Ascending aorta (tissue), 2 donors: ENCODE measurements around the gene MOB3A. TPM values are rescaled to one million over a fixed set of nuclear protein-coding genes. Genes with fewer than 3 reads are reported as not detected.

ENCODE experiments used
- DNase-seq, 2 donors: peaks; one replicate each; pipeline ENCODE4 v3.0.0-alpha.2; 2019; ENCODE audit warnings: low spot score in 2 of 2
- H3K27ac ChIP-seq, 2 donors: fragments of 200-600 bp; sonication (generic); one replicate each; pipeline ENCODE4 v1.5.1; 2016 to 2017; ENCODE audit warnings: mild to moderate bottlenecking in 1 of 2
- H3K27me3 ChIP-seq: fragments of 200-600 bp; sonication (generic); one replicate; pipeline ENCODE4 v1.5.1; 2017
- H3K36me3 ChIP-seq, 2 donors: fragments of 200-600 bp; sonication (generic); one replicate each; pipeline ENCODE4 v1.5.1; 2016
- H3K4me1 ChIP-seq, 2 donors: fragments of 200-600 bp; sonication (generic); one replicate each; pipeline ENCODE4 v1.5.1; 2016 to 2017; ENCODE audit warnings: mild to moderate bottlenecking in 1 of 2
- H3K4me3 ChIP-seq, 2 donors: fragments of 200-600 bp; sonication (generic); one replicate each; pipeline ENCODE4 v1.5.1; 2016 to 2017; ENCODE audit warnings: mild to moderate bottlenecking in 1 of 2
- H3K9me3 ChIP-seq, 2 donors: fragments of 200-600 bp; sonication (generic); one replicate each; pipeline ENCODE4 v1.5.1; 2016
- intact Hi-C: fragments of 100-400 bp; cut with DNase I; formaldehyde crosslinking; loops from one replicate; pipeline ENCODE4 v1.15.1; 2023
- total RNA-seq: library from RNA; depleted of rRNA; stranded (reverse); fragments of >200 nt; gene quantifications from one replicate; pipeline ENCODE4 v1.1.0, GENCODE V29; 2016
- TF ChIP-seq, protein P1 (sequence below), 3 experiments: fragments of 200-600 bp in 2 of 3; fragments of 450-650 bp in 1 of 3; sonication (generic) in 2 of 3; IDR thresholded peaks; one replicate each; pipeline ENCODE4 v1.5.1; 2016 to 2019; ENCODE audit warnings: antibody characterized with exemption in 3 of 3, mild to moderate bottlenecking in 1 of 3, moderate library complexity in 1 of 3

The MOB3A gene
- total RNA-seq, 1 donor from 2014 or later: 44.4 TPM

DNA sequence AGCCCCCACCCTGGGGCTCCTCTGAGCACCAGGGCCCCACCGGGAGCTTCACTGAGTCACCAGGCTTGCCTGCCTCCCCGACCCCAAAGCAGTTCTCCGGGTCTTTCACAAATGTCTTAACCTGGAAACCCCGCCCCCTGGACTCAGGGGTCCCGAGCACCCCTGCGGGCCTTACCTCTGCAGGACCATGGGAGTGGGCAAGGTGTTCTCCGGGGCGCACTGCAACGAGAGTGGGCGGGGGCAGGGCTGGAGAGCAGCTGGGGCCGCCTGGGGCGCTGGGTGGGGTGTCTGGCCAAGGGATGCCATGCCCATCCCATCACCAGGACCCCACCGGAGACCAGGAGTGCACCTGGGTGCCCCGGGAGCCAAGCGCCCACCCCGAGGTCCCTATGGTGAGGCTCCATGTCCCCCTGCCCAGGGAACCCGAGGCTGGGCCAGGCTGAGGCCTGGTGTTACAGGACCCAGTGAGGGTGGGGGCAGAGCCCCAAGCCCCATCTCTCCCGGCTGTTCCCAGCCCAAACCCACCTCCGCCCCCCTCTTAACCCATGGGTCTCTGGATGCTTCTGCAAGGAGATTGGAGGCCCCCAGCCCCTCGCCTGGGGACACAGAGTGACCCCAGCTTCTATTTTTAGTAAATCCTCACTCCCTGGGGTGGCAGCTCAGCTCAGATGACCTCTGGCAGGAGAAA is 56.0 kb downstream of the MOB3A start:
- H3K36me3 ChIP-seq: peaks cover 46 to 62% of the 10 kb centered on the region in 2 donors
- TF ChIP-seq, protein P1, sequence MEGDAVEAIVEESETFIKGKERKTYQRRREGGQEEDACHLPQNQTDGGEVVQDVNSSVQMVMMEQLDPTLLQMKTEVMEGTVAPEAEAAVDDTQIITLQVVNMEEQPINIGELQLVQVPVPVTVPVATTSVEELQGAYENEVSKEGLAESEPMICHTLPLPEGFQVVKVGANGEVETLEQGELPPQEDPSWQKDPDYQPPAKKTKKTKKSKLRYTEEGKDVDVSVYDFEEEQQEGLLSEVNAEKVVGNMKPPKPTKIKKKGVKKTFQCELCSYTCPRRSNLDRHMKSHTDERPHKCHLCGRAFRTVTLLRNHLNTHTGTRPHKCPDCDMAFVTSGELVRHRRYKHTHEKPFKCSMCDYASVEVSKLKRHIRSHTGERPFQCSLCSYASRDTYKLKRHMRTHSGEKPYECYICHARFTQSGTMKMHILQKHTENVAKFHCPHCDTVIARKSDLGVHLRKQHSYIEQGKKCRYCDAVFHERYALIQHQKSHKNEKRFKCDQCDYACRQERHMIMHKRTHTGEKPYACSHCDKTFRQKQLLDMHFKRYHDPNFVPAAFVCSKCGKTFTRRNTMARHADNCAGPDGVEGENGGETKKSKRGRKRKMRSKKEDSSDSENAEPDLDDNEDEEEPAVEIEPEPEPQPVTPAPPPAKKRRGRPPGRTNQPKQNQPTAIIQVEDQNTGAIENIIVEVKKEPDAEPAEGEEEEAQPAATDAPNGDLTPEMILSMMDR (IDR thresholded peaks at IDR 0.05): no peak
- H3K4me1 ChIP-seq: peaks cover 16 to 20% of the 10 kb centered on the region in 2 donors
- peak overlapping the region; percentile 91 to 94 for H3K27ac ChIP-seq
- no peaks in the 10 kb centered on the region for H3K27me3 ChIP-seq
- peaks cover 4 to 9% of the 10 kb centered on the region in 2 donors for H3K9me3 ChIP-seq
- no peak overlapping the region for H3K4me3 ChIP-seq
- no peak for DNase-seq
- intact Hi-C loops: no loop called here

DNA sequence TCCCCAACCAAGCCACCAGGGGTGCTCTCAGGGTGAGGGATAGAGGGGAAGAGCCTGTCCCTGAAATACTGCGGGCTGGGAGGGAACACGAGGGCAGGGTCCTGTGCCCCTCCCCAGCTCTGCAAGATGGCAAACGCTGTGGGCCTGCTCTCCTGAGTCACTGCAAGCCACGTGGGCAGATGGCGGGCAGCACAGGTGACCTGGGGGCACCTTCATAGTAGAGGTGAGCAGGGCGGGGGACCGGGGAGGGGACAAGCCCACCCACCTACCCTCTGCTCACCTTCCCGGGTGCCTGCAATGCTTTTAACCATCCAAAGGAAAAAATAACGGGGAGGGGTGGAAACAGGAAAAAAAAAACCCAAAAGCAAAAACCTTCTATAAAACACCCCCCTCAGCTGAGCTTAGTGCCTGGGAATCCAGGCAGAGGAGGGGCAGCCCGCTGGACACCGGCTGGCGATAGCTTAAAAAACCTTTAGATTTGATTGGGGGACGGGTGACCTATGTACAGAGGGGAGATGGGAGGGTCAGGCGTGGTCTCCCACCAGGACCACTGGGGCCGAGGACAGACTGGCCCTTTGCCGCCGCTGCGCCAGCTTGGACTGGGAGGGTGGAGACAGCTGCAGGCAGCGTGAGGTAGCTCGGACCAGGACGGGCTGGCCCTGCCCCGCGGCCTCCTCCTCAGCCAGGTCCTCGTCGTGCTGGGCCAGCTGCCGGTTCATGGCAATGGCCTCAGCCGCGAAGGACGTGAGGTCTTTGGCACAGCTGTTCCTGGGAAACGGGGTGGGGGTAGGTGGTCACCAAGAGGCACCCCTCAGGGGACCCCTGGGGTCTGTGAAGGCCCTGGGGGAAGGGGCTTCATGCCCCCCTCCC is 56.8 kb downstream of the MOB3A start:
- intact Hi-C loops: no loop called here
- Histone ChIP-seq H3K36me3 (peaks cover 39 to 54% of the 10 kb centered on the region in 2 donors), H3K4me1 (peaks cover 16 to 20% of the 10 kb centered on the region in 2 donors), H3K27me3 (no peaks in the 10 kb centered on the region), H3K27ac (peak overlapping the region in 1 of 2 donors; percentile 94), H3K4me3 (no peak overlapping the region), H3K9me3 (peaks cover 4 to 9% of the 10 kb centered on the region in 2 donors)
- TF ChIP-seq, protein P1 (IDR thresholded peaks at IDR 0.05): no peak
- no peak for DNase-seq

DNA sequence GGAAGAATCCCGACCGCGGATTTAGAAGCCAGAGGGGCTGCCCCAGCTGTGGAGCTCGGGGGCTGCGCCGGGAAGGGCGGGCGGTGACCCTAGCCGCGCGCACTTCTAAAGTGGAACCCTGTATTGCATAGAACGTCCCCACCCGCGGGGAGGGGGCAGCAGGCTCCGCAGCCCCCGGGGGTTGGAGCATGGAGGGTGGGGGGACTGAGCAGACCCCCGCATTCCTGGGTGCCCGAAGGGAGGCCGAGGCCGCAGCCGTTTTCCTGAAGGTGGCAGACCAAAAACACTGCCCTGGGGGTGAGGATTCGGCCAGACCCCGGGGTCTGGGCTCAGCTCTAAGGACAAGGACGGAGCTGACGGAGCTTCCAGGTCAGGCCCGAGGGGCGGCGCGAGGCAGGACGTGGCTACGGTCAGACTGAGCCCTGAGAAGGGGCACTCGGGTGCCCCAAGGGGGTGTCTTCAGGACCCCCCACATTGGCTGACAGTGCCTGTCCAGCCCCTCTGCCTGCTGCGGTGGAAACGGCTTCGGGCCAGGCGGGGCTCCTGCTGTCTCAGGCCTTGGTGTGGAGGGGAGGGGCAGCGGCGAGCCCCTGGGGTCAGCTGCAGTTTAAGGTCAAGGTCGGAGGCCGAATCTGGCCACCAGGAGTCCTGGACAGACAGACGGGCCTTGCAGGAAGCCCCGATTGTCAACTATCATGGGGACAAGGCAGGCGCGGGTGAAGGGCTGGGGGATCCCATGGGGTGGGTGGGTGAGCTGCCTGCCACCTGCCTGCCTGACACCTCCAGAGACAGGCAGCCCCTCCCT is 57.6 kb downstream of the MOB3A start:
- no peak overlapping the region for H3K27ac ChIP-seq
- TF ChIP-seq, protein P1 (IDR thresholded peaks at IDR 0.05): no peak
- intact Hi-C loops: no loop called here
- no peaks in the 10 kb centered on the region for H3K27me3 ChIP-seq
- peaks cover 16 to 19% of the 10 kb centered on the region in 2 donors for H3K4me1 ChIP-seq
- peaks cover 36 to 50% of the 10 kb centered on the region in 2 donors for H3K36me3 ChIP-seq
- no peak for DNase-seq
- no peak overlapping the region for H3K4me3 ChIP-seq
- H3K9me3 ChIP-seq: peaks cover 4 to 9% of the 10 kb centered on the region in 2 donors

DNA sequence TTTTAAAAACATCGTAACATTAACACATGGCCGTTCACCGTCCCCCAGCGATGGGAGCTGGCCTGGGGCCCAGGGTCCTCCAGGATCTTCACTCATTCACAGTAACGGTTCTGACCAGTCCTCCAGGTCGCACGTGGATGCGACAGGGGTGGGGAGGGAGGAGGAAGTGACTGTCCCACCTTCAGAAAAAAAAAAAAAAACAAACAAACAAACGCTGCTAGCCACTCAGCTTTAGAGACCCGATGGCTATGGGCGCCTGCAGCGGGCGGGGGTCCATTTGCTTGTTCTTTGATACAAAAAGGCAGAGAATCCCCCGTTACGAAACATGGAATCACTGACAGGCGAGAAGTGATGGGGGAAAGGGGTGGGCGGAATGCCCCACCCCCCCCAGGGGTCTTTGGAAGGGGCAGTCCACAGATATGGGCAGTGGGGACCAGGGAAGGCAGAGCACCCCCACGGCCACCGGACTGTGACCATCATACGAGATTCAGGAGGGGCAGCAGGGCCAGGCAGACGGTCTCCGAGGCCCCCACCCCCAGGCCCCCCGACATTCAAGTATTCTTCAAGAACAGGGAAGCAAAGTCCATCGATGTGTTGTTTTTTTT is 58.4 kb downstream of the MOB3A start:
- intact Hi-C loops: no loop called here
- peaks cover 4 to 9% of the 10 kb centered on the region in 2 donors for H3K9me3 ChIP-seq
- H3K27ac ChIP-seq: no peak overlapping the region
- H3K36me3 ChIP-seq: peaks cover 36 to 43% of the 10 kb centered on the region in 2 donors
- peaks cover 10 to 13% of the 10 kb centered on the region in 2 donors for H3K4me1 ChIP-seq
- TF ChIP-seq, protein P1 (IDR thresholded peaks at IDR 0.05): no peak
- no peak overlapping the region for H3K4me3 ChIP-seq
- H3K27me3 ChIP-seq: no peaks in the 10 kb centered on the region
- DNase-seq: no peak

DNA sequence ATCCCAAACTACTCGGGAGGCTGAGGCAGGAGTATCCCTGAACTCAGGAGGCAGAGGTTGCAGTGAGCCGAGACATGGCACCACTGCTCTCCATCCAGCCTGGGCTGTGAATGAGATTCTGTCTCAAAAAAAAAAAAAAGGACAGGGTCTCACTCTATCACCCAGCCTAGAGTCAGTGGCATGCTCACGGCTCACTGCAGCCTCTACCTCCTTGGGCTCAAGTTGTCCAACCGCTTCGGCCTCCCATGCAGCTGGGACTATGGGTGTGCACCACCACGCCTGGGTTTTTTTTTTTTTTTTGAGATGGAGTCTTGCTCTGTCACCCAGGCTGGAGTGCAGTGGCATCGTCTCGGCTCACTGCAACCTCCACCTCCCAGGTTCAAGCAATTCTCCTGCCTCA is 59.7 kb downstream of the MOB3A start:
- Histone ChIP-seq H3K27me3 (no peaks in the 10 kb centered on the region), H3K4me3 (no peak overlapping the region), H3K27ac (no peak overlapping the region), H3K9me3 (peaks cover 4 to 9% of the 10 kb centered on the region in 2 donors), H3K4me1 (peaks cover under 1 to 17% of the 10 kb centered on the region in 2 donors), H3K36me3 (peaks cover 33 to 36% of the 10 kb centered on the region in 2 donors)
- TF ChIP-seq, protein P1 (IDR thresholded peaks at IDR 0.05): no peak
- DNase-seq: no peak
- intact Hi-C loops: no loop called here
